Vagina (tissue), 2 donors: ENCODE data around the gene OXSR1.

Experiments used
- POLR2A ChIP-seq, 2 donors: fragments of 450-650 bp; IDR thresholded peaks; one replicate each; pipeline ENCODE4 v1.6.1; 2017; ENCODE audit warnings: antibody characterized with exemption in 2 of 2, mild to moderate bottlenecking in 2 of 2, moderate library complexity in 2 of 2
- POLR2AphosphoS5 ChIP-seq, 2 donors: sonication (generic); formaldehyde crosslinking; IDR thresholded peaks; one replicate each; pipeline ENCODE4 v1.9.0; 2017; ENCODE audit warnings: antibody characterized with exemption in 2 of 2, mild to moderate bottlenecking in 2 of 2, low read depth in 1 of 2; ENCODE audit not compliant: insufficient read depth in 1 of 2
- TF ChIP-seq, protein P1 (sequence below), 3 experiments: fragments of 450-650 bp in 2 of 3; fragments of 200-600 bp in 1 of 3; sonication (generic) in 1 of 3; IDR thresholded peaks; one replicate each; pipeline ENCODE4 v1.5.1; 2017 to 2019; ENCODE audit warnings: antibody characterized with exemption in 3 of 3, mild to moderate bottlenecking in 2 of 3, moderate library complexity in 2 of 3

- no peak for TF ChIP-seq POLR2A (IDR thresholded peaks at IDR 0.05)
- TF ChIP-seq, protein P1, sequence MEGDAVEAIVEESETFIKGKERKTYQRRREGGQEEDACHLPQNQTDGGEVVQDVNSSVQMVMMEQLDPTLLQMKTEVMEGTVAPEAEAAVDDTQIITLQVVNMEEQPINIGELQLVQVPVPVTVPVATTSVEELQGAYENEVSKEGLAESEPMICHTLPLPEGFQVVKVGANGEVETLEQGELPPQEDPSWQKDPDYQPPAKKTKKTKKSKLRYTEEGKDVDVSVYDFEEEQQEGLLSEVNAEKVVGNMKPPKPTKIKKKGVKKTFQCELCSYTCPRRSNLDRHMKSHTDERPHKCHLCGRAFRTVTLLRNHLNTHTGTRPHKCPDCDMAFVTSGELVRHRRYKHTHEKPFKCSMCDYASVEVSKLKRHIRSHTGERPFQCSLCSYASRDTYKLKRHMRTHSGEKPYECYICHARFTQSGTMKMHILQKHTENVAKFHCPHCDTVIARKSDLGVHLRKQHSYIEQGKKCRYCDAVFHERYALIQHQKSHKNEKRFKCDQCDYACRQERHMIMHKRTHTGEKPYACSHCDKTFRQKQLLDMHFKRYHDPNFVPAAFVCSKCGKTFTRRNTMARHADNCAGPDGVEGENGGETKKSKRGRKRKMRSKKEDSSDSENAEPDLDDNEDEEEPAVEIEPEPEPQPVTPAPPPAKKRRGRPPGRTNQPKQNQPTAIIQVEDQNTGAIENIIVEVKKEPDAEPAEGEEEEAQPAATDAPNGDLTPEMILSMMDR (IDR thresholded peaks at IDR 0.05) = no peak
- no peak for TF ChIP-seq POLR2AphosphoS5 (IDR thresholded peaks at IDR 0.05; ENCODE audit: insufficient read depth in 1 of 2, low read depth in 1 of 2)
Measured at GRCh38 chr3:38257583-38257982, 92.2 kb downstream of the OXSR1 start.
